GM19468 (cell line): ENCODE results near the gene PROM2.

Source experiments
- ATAC-seq: cut with Tn5 transposase; IDR thresholded peaks from one replicate; pipeline ENCODE4 v1.9.1; 2021; ENCODE audit warnings: mild to moderate bottlenecking, moderate library complexity, moderate number of reproducible peaks; ENCODE audit not compliant: unreplicated experiment; ENCODE audit errors: extremely low read depth

The PROM2 gene

DNA sequence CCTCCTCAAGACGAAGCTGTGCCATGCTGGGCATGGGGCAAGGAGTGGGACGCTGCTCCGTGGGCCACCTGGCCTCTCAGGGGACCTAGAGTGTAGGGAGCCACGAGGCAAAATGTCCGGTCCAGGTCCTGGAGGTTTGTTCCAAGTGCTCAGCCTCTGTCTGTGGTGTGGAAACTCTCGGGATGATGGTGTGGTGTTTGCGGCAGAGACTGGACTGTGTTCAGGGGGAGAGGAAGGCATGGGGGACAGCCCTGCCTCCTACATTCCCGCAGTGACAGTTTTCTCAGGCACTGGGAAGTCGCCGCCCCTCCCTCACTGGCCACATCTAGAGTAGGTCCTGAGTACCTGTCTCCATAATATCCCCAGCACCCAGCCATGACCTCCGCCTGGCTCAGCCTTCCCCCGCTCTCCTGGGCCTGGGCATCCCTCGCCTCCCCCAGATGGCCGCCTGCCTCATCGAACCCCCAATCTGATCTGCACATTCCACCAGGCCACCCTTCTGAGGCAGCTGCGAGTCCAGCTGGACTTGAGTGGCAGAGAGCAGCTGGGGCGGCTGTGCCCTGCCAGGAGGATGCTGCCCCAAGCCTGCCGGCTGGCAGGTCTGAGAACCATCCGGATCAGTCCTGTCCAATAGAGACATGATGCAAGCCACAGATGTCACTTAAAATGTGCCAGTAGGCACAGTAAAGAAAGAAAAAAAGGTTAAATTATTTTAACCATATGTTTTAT is 29.1 kb downstream of the PROM2 start:
- no peak for ATAC-seq

DNA sequence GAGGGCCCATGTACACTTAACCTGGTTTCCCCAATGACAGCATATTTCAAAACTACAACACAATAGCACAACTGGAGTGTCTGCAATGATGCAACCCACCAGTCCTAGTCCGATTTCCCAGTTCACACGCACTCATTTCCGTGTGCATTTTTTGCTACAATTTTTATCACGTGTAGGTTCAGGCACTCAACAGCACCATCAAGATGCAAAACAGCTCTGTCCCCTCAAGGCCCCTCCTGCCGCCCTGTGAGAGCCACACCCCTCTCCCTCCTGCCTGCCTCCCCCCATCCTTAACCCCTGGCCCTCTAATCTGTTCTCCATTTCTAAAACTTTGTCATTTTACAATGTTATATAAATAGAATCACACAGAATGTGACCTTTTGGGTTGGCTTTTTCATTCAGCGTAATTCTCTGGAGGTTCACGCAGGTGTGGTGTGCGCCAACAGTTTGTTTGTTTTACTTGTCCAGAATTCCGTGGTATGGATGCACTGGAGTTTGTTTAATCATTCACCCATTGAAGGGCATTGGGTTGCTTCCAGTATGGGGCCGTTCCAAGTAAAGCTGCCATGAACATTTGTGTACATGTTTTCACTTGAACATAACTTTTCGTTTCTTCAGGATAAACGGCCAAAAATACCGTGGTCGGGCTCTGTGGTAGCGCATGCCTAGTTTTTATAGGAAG is 31.3 kb downstream of the PROM2 start:
- ATAC-seq: no peak

DNA sequence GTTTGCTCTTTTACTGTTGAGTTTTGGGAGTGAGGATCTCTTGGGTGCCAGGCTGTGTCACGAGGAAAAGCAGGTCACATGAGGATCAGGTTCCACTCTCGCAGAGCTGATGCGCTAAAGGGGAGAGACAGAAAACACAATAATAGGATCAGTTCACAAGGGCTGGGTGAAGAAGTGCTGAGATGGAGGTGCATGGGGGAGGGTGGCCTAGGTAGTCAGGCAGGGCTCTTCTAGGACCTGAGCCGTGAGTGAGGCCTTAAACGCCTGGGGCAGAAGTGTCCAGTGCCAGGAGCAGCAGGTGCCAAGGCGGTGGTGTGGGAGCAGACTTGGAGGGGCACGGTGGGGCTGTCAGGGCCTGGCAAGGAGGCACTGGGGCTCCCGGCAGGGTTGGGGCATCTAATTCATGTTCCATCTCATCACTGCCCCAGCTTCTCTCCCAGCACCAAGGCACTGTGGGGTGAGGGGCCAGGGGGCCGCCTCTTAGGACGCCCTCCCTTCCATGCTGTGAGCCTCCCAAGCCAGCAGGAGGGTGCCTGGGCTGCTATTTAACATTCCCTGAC is 32.2 kb downstream of the PROM2 start:
- no peak for ATAC-seq

DNA sequence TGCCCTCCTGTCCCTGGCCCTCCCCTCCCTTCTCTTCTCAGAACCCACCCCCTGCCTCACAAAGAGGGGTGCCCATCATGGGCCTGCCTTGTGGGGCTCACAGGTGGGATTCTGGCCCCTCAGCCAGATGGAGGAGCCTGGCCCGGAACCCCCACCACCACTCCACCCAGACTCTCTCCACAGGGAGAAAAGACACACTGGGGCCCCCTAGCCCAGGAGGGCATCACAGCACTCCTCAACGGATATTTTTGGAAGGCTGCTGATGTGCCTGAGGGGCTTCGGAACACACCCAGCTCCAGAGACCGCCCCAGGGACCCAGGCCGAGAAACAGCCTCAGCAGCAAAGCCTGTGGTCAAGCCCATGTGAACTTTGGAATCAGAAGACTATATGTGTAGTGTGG is 32.8 kb downstream of the PROM2 start:
- no peak for ATAC-seq

DNA sequence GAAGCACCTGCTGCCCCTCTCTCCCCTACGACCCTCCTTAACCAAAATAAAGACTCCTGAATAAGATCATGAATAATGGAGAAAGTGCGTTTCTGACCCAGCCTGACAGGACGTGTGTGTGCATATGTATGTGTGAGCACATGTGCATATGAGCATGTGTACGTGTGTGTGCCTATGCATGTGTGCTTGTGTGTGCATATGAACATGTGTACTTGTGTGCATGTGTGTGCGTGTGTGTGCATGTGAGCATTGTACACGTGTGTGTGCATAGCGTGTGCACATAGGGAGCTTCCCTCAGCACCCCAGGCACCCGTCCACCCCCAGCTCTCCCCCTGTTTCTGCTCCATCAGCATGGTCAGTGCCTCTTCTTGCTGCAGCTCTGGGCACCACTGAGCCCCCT is 33.6 kb downstream of the PROM2 start:
- ATAC-seq: no peak

DNA sequence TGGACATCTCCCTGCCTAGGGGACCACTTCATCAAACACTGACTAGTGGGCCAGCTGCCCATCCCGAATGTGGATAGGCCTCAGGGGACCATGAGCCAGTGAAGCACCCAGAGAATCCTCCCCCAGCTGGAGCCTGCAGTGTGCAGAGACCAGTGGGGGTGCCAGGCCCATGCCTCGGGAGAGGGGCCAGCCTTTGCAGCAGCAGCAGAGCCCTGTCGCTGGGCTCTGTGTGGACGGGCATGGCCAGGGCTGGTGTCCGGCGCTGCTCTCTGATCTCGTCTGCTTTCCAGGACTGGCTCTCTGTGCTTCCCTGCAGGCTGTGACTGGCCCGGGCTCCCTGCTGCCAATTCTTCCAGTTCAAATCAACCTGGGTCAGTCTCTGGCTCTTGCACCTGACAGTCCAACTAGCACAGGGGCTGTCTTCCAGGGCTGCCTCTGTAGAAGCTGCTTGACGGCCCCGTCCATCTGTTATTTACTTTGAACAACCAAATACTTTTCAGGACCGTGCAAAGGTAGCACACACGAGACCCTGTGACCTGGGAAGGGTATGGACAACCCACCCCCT is 34.3 kb downstream of the PROM2 start:
- ATAC-seq: no peak

DNA sequence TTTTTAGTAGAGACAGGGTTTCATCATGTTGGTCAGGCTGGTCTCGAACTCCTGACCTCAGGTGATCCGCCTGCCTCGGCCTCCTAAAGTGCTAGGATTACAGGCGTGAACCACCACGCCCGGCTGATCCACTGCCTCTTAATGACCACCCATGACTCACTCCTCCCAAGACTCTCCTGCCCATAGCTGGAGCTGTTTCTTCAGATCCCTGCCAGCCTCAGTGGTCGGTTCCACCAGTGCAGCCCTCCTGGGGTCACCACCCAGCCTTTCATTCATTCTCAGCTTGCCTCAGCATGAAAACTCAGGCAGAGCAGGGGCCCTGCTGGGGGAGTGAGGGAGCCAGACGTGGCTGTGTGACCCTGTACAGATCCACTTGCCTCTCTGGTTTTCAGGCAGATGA is 35.4 kb downstream of the PROM2 start:
- ATAC-seq: no peak

DNA sequence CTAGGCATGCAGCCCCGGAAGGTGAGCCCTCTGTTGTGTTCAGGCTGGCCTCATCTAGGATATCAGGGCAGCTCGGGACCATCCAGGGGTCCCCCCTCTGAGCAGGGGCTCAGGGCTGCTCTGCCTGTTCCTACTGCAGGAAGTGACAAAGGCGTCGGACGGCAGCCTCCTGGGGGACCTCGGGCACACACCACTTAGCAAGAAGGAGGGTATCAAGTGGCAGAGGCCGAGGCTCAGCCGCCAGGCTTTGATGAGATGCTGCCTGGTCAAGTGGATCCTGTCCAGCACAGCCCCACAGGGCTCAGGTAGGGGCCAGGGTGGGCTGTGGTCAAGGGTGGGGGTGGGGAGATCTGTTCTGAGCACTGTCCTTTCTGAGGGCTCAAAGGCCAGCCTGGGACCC is 36.0 kb downstream of the PROM2 start:
- ATAC-seq: no peak

DNA sequence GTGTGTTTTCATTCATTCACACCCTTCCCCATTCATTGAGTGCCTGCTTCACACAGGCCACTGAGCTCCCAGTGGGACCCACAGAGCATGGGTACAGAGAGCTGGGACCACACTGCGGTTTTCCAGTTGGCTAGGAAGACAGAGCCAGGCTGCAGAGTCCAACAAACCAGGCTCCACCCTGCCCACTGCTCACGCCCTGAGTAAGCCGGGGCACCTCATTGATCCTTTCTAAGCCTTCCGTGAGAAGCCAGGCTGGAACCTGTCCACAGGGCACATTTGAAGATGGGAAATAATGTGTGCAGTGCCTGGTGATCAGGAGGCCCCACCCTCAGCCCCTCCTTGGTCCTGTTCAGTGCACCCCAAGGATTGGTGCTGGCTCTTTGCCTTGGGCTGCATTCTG is 36.4 kb downstream of the PROM2 start:
- no peak for ATAC-seq

DNA sequence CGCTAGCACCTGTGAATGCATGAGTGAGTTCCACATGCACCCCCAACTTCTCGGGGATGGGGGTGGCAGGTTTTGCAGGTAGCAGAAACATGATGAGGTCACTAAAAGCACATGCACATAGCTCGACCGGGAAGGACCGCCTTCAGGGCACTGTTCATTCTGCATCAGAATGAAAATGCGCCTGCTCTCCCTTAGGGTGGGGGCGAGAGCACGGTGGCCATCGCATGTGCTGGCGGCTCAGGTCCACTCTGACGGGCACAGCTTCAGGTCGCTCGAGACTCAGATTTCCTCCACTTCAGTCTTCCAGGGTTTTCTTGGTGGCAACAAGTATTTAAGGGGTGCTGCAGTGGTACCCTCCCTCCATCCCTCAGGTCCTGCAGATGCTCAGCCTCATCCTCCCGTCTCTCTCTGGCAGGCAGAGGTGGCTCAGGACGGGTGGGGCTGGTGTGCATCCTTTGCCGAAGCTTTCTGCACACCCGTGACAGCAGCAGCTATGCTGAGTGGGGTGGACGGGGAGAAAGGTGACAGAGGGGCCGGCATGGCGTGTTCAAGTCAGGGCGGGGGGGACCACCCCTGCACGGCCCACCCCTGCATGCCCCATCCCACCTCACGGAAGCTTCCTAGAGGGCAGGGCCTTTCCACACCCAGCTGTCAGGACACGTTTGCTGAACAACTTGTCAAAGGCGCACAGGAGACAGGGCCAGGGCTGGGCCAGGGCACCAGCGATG is 37.7 kb downstream of the PROM2 start:
- ATAC-seq: no peak

DNA sequence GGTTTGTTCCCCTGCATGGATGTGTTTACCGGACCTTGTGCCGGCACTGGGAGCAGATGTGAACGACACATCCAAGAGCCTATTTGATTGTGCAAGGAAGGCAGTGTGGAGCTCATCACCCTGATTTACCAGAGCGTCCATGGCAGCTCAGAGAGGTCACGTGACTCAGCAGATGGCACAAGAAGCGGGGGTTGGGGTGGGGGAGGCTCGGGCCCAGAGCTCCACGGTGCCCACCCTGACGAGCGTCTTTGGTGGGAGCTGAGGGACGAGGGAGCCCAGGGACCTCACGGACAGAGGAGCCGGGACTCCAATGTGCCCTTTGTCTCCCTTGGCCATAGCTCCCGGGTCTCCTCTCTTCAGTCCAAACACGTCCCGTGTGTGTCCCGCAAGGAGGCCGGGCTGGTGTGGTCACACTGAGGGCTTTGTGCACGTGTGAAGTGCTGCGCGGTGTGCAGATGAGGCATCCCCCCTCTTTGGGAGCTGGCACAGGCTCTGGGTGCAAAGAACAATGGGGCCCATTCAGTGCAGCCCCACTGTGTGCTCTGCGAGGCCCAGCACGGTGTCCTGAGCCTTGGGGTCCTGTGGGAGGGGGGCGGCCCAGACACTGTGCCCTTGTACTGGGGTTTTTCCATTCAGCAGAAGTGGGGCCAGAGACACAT is 38.4 kb downstream of the PROM2 start:
- no peak for ATAC-seq

DNA sequence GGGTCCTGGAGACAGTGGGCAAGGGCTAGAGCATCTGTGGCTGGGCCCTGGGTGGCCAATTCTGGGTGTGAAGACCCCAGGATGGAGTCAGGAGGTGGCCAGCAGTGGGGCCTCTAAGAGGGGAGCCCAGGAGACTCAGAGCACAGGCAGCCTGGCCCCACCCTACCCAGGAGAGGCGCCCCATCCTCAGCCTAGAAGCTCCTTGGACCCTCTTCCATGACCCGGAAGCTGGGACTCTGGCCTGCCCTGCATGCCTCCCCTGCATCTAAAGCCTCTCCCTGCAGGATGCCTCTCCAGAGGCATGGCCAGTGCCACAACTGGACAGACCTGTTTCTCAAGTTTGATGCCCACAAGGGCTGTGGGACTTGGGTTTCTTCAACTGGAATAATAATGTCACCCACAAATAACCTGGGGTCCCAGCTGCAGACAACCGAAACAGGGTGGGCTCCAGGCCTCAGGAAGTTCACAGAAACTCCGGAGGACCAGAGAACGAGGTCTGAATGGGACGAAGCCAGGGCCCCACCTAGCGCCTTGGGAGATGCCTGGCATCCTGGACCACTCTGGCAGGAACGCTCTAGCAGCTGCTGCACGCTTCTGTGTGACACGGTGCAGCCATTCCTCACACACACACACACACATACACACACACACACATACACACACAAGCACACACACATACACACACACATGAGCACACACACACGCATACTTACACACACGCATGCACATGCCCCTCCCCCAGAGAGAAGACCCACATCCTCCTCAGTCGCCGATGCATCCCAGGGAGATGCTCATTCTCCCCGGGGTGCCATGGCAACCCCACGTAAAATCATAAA is 39.3 kb downstream of the PROM2 start:
- ATAC-seq: no peak

DNA sequence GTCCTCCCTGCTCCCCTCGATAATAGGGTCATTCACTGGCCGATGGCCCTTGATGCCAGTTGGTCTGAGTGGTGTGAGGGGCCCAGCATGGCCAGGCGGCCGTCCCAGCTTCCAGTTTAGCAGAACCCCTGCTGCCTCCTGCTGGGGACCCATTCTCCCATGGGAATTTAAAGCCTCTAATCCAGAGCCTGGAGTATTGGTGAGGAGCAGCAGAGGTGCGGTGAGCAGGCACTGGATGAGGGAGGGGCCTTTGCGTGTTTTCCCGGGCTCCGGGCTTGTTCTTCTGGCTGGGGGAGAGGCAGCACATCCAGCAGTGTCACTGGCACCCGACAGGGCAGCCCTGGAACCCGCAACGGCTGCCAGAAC is 40.3 kb downstream of the PROM2 start:
- no peak for ATAC-seq

DNA sequence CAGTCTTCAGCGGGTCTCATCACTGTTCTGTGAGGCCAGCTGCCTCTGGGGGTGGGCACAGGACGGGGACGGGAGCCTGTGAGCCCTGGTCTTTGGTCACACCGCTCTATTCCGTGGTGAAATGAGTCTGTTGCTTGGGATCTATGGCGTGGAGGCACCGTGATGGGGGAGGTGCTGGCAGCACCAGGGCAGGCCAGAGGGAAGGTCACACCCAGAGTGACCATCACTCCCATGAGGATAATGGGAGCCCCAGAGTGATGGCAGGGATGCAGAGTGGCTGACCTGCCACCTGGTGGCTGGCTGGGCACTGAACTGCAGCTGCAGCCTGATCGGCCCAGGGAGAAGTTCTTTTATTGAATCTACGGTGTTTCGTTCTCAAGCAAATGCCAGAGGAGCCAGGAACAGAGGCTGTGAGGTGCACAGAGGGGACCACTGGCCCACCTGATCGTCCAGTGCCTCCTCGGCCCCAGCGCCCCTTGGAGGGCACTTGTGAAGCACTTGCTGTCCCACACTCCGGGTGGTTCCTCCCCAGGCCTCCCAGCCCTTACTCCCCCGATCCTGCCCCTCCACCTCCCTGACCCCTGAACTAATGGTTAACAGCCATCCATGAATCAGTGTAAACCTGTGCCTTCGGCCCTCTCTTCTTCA is 40.8 kb downstream of the PROM2 start:
- no peak for ATAC-seq

DNA sequence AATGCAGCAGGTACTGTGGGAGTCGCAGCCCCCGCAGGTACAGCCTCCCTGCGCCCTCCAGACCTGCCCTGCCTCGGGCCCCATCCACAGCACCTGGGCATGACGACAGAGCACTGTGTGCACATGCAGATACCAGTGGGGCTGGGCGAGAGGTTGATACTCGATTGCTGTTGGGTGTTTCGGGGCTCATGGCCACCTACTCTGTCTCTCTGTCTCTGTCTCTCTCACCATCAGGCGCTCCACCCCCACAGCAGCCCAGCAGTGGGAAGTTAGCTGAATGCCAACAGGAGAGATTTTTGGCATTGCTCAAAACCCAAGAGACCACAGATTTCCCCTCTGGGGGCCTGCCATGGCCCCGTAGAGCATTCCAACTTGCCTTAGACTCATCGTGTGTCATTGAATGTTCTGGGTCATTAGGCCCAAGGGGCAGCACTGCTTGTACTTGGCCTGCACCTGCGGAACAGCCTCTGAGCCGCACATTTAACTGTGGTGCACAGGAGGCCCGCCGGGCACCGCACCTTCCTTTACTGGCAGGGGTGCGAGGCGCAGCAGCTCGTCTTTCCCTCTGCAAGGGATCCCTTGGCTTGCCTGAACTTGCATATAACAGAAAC is 41.7 kb downstream of the PROM2 start:
- ATAC-seq: no peak

DNA sequence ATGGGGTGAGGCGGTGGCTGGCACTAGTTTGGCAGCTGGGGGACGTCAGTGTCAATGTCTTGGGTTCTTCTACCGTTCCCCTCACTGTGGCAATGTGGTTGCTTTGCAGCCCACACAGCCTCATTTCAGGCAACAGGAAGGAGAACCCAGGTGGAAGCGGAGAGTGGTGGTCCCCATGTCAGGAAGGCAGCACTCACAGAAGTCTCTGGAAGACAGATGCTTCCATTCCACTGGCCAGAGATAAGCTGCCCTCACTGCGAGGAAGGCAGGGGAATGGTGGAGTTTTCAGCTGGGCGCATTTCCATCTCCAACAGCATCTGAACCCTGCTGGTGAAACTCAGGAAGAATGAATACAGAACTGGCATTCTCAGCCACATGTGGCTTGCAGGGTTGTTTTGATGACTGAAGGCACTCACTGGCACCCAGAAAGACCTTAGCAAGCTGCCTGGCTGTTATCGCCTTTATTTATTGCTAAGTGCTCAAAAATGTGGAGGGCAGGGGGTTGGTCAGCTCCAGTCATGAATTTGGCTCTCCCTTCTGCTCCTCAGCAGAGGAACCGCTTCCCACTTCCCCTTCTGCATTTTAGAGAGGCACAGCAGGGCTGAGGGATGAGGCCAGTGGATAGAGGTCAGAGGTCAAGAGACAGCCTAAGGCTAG is 42.3 kb downstream of the PROM2 start:
- no peak for ATAC-seq

DNA sequence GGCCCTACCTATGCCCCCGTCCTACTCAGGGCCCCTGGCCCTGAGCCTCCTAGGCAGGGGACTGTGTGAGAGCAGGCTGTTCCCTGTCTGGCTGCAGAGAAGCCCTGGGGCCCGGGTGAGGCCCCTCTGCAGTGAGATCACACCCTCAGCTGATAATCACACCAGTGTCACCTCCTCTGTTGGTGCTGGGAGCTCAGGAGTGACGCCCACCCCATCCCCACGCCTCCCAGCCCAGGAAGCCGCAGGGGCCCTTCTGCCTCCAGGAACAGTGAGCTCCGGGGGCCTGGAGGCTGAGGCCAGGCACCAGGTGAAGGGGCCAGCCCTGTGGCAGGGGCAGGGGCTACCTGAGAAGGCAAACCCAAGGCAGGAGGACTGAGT is 42.9 kb downstream of the PROM2 start:
- ATAC-seq: no peak
